ENCODE measurements around the gene BANK1. TPM values are rescaled to one million over a fixed set of nuclear protein-coding genes. Genes with fewer than 3 reads are reported as not detected.

Gene BANK1
- total and polyA plus RNA-seq, 2 donors (not counting 1 experiment from before 2014, with no cell fraction given): 353 to 354 TPM

DNA sequence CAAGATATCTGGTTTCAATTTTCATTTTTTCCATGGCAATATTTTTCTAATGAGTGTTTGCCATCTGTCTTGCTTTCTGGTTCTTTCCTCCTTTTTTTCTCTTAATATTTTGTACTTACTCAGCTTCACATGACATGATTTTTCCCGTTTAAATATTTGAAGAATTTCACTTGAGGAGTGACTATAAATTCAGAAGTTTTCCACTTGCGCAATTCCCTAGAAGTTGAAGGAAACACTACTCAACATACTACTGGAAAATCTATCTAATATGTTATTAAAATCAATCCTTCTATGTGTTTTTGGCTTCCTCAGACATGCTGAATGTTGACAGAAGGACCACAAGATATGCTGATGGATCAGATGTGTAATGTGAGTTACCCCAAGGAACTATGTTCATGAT, 36.8 kb upstream of the BANK1 start:
- Histone ChIP-seq H3K9me3 (ENCODE audit: control extremely low read depth in 1 of 3, control insufficient read depth in 2 of 3, insufficient read depth in 1 of 3, low read length in 2 of 3) (peaks cover 0 to 3% (median 2%) of the 10 kb centered on the region in 3 donors), H3K4me2 (replicated peaks; ENCODE audit: low read depth, low read length, poor library complexity, severe bottlenecking) (no peak overlapping the region), H3K79me2 (ENCODE audit: control insufficient read depth, insufficient read depth, low read length) (no peaks in the 10 kb centered on the region), H3K36me3 (replicated peaks in 1 of 2; ENCODE audit: control extremely low read depth in 1 of 2, control insufficient read depth in 1 of 2, extremely low read depth in 1 of 2, insufficient read depth in 2 of 2, low read length in 1 of 2) (no peaks in the 10 kb centered on the region), H3K27me3 (replicated peaks in 1 of 4; ENCODE audit: control extremely low read depth in 1 of 4, control insufficient read depth in 3 of 4, insufficient read depth in 4 of 4, low read length in 3 of 4) (no peaks in the 10 kb centered on the region), H4K20me1 (ENCODE audit: control insufficient read depth, insufficient read depth, low read length, poor library complexity, severe bottlenecking) (no peaks in the 10 kb centered on the region), H3K4me3 (ENCODE audit: control extremely low read depth in 1 of 5, extremely low read depth in 1 of 5, insufficient read depth in 1 of 5, low read depth in 2 of 5, low read length in 4 of 5) (no peak overlapping the region), H2AFZ (ENCODE audit: insufficient read depth, low read depth, low read length, poor library complexity, severe bottlenecking) (no peak overlapping the region), H3K27ac (ENCODE audit: low read length in 2 of 2) (no peak overlapping the region), H3K4me1 (ENCODE audit: control insufficient read depth in 2 of 2, insufficient read depth in 2 of 2, low read length in 2 of 2) (no peaks in the 10 kb centered on the region), H3K9ac (ENCODE audit: low read length) (no peak overlapping the region)
- no peak for TF ChIP-seq EZH2 (IDR thresholded peaks at IDR 0.05; ENCODE audit: borderline replicate concordance, insufficient read depth, low read depth, low read length, poor library complexity, severe bottlenecking)
- TF ChIP-seq, protein P1, sequence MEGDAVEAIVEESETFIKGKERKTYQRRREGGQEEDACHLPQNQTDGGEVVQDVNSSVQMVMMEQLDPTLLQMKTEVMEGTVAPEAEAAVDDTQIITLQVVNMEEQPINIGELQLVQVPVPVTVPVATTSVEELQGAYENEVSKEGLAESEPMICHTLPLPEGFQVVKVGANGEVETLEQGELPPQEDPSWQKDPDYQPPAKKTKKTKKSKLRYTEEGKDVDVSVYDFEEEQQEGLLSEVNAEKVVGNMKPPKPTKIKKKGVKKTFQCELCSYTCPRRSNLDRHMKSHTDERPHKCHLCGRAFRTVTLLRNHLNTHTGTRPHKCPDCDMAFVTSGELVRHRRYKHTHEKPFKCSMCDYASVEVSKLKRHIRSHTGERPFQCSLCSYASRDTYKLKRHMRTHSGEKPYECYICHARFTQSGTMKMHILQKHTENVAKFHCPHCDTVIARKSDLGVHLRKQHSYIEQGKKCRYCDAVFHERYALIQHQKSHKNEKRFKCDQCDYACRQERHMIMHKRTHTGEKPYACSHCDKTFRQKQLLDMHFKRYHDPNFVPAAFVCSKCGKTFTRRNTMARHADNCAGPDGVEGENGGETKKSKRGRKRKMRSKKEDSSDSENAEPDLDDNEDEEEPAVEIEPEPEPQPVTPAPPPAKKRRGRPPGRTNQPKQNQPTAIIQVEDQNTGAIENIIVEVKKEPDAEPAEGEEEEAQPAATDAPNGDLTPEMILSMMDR (IDR thresholded peaks at IDR 0.05): no peak
- ATAC-seq (ENCODE audit: low read depth): no peak
- no peaks in the 10 kb centered on the region for H3K27me3 Mint-ChIP-seq
- no peak overlapping the region for H3K27ac Mint-ChIP-seq
- H3K9me3 Mint-ChIP-seq (ENCODE audit: insufficient read depth): peaks cover 2% of the 10 kb centered on the region
- H3K4me3 Mint-ChIP-seq: no peak overlapping the region
- H3K4me1 Mint-ChIP-seq: peaks cover 20% of the 10 kb centered on the region
- no CpG with 5 or more reads among the region's 2 CpGs for WGBS (ENCODE audit: insufficient coverage)
- no peak for DNase-seq
- ChIA-PET CTCF (no interaction called here), POLR2A (no interaction called here)
- intact Hi-C loops (cut with micrococcal nuclease): loop anchor here (5.0 kb wide), 1 partner anchor 39 kb away; the partner anchor contains the start of gene BANK1

DNA sequence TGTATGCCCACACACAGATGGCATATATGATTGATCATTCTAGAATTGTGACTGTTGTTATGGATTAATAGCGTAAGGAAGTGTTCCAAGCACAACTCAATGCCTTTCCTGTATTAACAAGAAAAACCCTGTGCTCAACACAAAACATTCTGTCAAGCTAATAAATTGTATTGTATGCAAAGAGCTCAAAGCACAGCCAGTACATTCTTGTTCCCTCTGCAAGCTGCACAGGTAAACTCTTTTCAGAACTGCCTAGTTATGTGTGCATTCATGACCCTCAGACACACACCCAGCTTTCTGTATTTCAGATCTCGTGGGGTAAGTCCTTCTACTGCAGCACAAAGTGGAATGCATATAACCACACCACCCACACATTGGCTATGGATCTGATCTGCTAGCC, 34.3 kb upstream of the BANK1 start:
- Histone ChIP-seq H3K36me3 (replicated peaks in 1 of 2; ENCODE audit: control extremely low read depth in 1 of 2, control insufficient read depth in 1 of 2, extremely low read depth in 1 of 2, insufficient read depth in 2 of 2, low read length in 1 of 2) (no peaks in the 10 kb centered on the region), H3K79me2 (ENCODE audit: control insufficient read depth, insufficient read depth, low read length) (no peaks in the 10 kb centered on the region), H2AFZ (ENCODE audit: insufficient read depth, low read depth, low read length, poor library complexity, severe bottlenecking) (no peak overlapping the region), H3K27ac (ENCODE audit: low read length in 2 of 2) (no peak overlapping the region), H3K9ac (ENCODE audit: low read length) (no peak overlapping the region), H4K20me1 (ENCODE audit: control insufficient read depth, insufficient read depth, low read length, poor library complexity, severe bottlenecking) (no peaks in the 10 kb centered on the region), H3K4me1 (ENCODE audit: control insufficient read depth in 2 of 2, insufficient read depth in 2 of 2, low read length in 2 of 2) (no peaks in the 10 kb centered on the region), H3K4me3 (ENCODE audit: control extremely low read depth in 1 of 5, extremely low read depth in 1 of 5, insufficient read depth in 1 of 5, low read depth in 2 of 5, low read length in 4 of 5) (no peak overlapping the region), H3K9me3 (ENCODE audit: control extremely low read depth in 1 of 3, control insufficient read depth in 2 of 3, insufficient read depth in 1 of 3, low read length in 2 of 3) (peaks cover 0 to 2% (median under 1%) of the 10 kb centered on the region in 3 donors), H3K4me2 (replicated peaks; ENCODE audit: low read depth, low read length, poor library complexity, severe bottlenecking) (no peak overlapping the region), H3K27me3 (replicated peaks in 1 of 4; ENCODE audit: control extremely low read depth in 1 of 4, control insufficient read depth in 3 of 4, insufficient read depth in 4 of 4, low read length in 3 of 4) (no peaks in the 10 kb centered on the region)
- intact Hi-C loops (cut with micrococcal nuclease): no loop called here
- no peaks in the 10 kb centered on the region for H3K27me3 Mint-ChIP-seq
- ATAC-seq (ENCODE audit: low read depth) (no peak), DNase-seq (no peak)
- H3K9me3 Mint-ChIP-seq (ENCODE audit: insufficient read depth): peaks cover 2% of the 10 kb centered on the region
- no peak overlapping the region for H3K27ac Mint-ChIP-seq
- TF ChIP-seq, protein P1 (IDR thresholded peaks at IDR 0.05): no peak
- no peak for TF ChIP-seq EZH2 (IDR thresholded peaks at IDR 0.05; ENCODE audit: borderline replicate concordance, insufficient read depth, low read depth, low read length, poor library complexity, severe bottlenecking)
- ChIA-PET POLR2A (interaction anchor here (0.6 to 0.7 kb wide), 2 partner anchors 22 to 28 kb away, joined by 3 to 6 read pairs; no protein-coding TSS in a partner anchor), CTCF (interaction anchor here (1.2 kb wide), 1 partner anchor 25 kb away, joined by 3 read pairs; no protein-coding TSS in a partner anchor)
- no peak overlapping the region for H3K4me3 Mint-ChIP-seq
- WGBS (ENCODE audit: insufficient coverage): no CpG with 5 or more reads among the region's 2 CpGs
- H3K4me1 Mint-ChIP-seq: peaks cover 24% of the 10 kb centered on the region

Measured in B cell (primary cell).